GM19468 (cell line): ENCODE results near the gene TNRC6C.
"Not testable (repeated sequence)": the region's sequence is repeated elsewhere in the genome, so short reads cannot be mapped to it uniquely, and the experiment has no call there.

ENCODE experiments used
- ATAC-seq: cut with Tn5 transposase; IDR thresholded peaks from one replicate; pipeline ENCODE4 v1.9.1; 2021; ENCODE audit warnings: mild to moderate bottlenecking, moderate library complexity, moderate number of reproducible peaks; ENCODE audit not compliant: unreplicated experiment; ENCODE audit errors: extremely low read depth

The TNRC6C gene

DNA sequence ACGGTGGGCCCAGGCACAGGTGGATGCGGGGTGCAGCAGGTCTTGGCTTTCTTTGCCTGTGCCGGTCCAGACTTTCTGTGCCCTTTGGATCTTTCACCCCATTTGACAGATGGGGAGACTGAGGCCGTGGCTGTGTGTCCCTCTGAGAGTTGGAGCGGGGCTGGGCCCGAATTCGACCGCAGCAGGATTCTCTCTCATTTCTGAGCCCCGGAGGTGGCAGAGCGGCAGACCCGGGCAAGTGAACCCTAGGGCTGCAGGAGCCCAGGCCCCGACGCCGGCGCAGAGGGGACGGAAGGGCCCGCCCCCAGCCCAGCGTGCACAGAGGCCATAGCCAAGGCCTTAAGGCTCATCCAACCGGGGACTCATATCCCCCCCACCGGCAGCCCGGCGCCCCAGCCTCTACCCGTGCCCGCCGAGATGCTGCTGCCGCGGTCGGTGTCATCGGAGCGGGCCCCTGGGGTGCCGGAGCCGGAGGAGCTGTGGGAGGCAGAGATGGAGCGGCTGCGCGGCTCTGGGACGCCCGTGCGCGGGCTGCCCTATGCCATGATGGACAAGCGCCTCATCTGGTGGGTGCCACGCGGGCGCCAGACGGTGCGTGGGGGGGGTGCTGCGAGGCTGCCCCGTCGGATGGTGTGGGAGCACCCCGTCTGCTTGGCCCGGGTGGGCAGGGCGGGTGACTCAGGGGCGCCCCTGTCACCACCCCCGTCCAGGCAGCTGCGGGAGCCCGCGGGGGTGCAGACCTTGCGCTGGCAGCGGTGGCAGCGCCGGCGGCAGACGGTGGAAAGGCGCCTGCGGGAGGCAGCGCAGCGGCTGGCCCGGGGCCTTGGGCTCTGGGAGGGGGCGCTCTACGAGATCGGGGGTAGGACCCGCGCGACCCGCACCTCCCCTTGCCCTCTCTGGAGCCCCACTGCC, 172.9 kb downstream of the TNRC6C start:
- ATAC-seq, result no peak

DNA sequence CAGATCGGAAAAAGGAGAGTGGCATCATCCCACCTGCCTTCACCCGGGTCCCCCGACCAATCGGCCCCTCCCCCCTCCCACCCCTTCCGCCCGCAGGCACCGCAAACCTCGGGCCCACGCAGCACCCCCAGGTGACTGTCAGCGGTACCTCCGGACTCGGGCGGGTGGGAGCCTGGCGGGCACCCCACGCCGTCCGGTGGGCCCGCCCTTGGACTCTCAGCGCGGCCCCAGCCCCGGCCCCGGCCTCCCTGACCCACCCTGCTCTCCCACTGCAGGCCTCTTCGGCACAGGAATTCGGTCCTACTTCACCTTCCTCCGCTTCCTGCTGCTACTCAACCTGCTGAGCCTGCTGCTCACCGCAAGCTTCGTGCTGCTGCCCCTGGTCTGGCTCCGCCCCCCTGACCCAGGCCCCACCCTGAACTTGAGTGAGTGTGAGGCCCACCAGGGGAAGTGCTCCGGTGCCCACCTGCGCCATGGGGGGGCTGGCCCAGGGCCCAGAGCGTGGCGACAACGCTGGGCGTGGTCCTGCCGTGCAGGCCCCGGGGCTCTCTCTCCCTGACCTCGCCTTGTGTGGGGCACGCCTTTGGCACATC, 173.7 kb downstream of the TNRC6C start:
- no peak for ATAC-seq

DNA sequence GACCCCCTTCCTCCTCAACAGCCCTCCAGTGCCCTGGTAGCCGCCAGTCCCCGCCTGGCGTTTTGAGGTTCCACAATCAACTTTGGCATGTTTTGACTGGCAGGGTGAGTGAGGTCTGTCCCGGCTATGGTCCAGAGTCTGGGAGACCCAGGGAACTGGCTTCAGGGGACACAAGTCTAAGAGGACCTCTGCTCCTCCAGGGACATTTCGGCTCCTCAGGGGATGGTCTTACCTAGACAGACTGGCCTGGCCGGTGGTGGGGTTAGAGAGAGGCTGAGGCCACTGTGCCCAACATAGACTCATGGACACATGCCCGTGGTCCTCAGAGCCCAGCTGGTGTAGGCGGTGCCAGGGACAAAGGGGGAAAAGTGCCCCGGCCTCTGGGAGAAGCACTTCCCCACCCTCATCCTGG, 174.3 kb downstream of the TNRC6C start:
- no peak for ATAC-seq

DNA sequence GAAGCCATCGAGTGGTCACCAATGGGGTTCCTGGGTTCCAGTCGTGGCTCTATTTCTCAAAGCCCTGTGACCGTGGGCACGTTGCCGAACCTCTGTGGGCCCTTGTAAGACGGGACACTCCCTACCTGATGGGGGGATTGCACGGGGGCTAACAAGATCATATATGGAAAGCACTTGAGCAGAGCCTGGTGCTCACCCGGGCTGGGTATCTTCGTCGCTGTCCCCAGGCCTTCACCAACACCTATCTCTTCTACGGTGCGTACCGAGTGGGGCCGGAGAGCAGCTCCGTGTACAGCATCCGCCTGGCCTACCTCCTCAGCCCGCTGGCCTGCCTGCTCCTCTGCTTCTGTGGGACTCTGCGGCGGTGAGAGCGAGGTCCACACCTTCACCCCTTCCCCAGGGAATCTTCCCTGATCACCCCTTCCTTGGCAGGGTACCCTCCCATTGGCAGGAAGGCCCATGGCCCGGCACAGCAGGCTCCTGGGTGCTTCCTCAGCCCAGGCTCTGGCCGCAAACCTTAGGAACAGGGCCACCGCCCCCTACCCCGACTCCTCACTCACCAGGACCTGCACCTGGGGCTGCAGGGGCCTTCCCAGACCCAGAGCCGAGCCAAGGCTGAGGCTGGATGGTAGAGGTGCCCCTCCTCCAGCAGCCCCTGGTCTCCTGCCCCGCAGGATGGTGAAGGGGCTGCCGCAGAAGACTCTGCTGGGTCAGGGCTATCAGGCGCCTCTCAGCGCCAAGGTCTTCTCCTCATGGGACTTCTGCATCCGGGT, 174.9 kb downstream of the TNRC6C start:
- no peak for ATAC-seq

DNA sequence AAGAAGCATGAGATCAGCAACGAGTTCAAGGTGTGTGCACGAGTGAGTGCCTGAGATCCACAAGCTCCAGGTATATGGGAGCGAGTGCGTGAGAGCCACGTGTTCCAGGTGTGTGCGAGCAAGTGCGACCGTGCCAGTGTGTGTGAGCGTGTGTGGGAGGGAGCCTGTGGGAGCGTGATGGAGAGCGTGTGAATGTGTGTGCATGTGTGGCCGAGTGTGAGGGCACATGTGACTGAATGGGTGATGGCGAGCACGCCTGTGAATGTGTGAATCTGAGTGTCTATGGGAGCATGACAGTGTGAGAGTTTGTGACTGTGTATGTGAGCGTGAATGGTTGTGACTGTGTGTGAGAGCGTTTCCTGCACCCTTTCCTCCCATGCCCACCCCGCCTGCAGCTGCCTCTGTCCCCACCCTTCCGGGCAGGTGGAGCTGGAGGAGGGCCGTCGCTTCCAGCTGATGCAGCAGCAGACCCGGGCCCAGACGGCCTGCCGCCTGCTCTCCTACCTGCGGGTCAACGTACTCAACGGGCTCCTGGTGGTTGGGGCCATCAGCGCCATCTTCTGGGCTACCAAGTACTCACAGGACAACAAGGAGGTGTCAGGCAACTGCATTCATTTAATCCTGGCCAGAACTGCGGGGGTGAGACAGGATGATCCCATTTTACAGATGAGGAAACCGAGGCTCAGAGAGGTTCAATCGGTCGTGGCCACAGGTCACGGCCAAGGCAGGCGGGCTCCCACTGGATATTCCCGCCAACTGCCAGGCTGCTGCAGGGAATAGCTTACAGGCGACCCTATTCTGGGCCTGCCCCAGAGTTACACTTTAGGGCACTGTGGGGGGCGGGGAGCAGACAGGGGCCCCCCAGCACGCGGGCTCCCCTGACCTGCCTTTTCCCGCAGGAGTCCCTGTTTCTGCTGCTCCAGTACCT, 175.7 kb downstream of the TNRC6C start:
- no peak for ATAC-seq

DNA sequence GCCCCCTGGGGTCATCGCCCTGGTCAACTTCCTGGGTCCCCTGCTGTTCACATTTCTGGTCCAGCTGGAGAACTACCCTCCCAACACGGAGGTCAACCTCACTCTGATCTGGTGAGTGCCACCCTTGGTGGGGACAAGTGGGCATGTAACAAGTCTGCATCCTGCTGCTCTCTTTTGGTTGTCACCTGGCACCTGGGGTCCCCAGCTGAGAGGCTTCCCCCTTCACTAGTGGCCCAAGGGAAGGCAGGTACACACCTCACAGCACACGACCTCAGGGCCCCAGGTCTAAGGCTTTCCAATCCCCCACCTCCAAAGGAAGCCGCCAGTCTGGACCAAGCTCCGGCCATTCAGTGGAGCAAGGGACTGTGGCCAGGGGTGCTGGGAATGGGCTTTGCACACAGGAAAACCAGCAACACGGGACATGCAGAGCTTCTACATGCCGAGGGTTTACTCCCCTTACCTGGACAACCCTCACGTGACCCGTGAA, 176.4 kb downstream of the TNRC6C start:
- no peak for ATAC-seq

DNA sequence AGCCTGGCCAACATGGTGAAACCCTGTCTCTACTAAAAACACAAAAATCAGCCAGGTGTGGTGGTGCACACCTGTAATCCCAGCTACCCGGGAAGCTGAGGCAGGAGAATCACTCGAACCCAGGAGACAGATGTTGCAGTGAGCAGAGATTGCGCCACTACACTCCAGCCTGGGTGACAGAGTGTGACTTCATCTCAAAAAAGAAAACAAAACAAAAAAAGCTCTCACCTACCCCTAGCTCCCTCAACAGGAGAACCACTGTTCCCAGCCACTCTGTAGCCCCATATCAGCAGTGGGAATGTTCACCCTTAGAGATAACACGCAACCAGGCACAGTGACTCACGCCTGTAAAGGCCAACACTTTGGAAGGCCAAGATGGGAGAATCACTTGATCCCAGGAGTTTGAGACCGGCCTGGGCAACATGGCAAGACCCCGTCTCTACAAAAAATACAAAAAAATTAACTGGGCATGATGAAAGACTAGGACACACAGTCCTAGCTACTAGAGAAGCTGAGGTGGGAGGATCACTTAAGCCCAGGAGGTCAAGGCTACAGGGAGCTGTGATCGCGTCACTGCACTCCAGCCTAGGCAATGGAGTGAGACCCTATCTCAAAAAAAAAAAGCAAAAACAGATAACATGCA, 177.5 kb downstream of the TNRC6C start:
- no peak for ATAC-seq

DNA sequence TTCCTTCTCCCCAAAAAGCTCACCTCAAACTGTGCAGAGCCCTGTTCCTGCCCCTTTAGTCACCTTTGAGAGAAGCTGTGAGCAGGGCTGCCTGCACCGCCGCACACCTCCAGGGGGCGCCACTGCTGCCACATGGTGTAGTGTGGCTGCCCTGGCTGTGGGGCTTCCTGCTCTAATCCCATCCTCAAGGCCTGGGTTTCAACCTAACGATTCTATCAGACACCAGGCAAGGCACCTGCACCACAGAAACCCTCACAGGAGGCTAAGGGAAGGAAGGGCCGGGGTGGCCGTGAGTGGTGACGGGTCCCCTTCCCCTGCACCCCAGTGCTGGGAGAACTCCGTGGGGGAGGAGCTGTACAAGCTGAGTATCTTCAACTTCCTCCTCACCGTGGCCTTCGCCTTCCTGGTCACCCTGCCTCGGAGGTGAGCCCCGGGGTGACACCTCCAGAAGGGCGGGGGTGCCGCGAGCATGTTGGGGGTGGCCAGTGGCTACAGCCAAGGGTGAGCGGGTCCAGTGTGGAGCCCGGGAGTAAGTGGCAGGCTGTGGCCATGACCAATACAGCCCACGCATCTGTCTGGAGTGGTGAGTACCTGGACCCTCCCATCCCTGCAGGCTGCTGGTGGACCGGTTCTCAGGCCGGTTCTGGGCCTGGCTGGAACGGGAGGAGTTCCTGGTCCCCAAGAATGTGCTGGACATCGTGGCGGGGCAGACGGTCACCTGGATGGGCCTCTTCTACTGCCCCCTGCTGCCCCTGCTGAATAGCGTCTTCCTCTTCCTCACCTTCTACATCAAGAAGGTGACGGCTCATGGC, 179.1 kb downstream of the TNRC6C start:
- no peak for ATAC-seq

DNA sequence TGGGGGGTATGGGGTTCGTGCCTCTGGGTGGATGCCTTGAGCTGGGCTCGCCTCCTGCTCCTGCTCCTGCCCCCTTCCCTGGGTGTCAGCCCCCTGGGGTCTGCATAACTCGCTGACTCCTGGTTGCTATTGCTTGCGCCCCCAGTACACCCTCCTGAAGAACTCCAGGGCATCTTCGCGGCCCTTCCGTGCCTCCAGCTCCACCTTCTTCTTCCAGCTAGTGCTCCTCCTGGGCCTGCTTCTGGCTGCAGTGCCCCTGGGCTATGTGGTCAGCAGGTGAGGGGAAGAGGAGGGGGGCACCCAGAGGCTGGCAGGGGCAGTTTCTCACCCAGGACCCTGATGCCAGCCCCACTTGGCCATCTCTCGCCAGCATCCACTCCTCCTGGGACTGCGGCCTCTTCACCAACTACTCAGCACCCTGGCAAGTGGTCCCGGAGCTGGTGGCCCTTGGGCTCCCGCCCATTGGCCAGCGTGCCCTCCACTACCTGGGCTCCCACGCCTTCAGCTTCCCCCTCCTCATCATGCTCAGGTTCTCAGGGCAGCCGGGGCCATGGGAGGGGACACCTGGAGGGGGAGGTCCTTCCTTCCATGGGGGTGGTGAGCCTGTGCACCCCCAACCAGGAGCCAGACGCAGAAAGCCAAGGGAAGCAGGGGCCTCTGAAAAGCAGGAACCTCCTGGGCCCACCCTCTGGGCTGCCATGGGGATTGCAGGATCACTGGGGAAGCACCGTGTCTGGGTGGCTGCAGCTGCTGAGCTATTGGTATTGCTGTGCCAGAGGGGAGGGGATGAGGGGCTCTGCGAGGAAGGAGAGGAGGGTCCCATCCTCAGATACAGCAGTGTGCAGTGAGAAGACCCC, 179.9 kb downstream of the TNRC6C start:
- no peak for ATAC-seq

DNA sequence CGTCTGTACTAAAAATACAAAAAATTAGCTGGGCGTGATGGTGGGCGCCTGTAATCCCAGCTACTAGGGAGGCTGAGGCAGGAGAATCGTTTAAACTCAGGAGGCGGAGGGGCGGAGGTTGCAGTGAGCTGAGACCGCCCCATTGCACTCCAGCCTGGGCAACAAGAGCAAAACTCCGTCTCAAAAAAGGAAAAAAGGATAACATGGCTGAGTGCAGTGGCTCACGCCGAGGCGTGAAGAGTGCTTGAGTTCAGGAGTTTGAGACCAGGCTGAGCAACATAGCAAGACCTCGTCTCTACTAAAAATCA, 181.3 kb downstream of the TNRC6C start:
- not testable (repeated sequence) for ATAC-seq

DNA sequence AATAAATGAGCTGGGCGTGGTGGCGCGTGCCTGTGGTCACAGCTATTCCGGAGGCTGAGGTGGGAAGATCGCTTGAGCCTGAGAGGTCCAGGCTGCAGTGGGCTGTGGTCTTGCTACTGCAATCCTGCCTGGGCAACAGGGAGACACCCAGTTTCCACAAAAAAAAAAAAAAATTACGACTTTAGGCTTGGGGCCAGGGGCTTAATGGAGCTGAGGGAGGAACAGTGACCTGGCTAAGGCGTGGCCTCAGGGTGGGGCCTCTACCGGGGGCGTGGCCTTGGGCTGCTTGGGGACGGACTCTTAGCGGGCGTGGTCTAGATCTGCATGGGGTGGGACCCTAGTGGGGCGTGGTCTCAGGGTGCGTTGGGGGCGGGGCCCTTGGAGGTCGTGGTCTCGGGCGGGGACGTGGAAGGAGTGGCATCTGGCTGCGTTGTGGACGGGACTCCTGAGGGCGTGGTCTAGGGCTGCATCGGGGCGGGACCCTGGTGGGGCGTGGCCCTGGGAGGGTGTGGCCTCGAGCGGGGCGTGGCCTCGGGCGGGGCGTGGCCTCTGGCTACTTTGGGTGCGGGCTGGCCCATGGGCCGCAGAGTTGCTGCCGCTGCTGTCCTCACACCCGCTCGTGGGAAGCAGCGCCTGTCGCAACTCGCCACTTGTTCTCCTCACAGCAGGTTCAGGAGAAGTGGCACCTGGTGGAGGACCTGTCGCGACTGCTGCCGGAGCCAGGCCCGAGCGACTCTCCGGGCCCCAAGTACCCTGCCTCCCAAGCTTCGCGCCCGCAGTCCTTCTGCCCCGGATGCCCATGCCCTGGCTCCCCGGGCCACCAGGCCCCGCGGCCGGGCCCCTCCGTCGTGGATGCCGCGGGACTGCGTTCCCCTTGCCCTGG, 181.9 kb downstream of the TNRC6C start:
- ATAC-seq, result peak; percentile 48

DNA sequence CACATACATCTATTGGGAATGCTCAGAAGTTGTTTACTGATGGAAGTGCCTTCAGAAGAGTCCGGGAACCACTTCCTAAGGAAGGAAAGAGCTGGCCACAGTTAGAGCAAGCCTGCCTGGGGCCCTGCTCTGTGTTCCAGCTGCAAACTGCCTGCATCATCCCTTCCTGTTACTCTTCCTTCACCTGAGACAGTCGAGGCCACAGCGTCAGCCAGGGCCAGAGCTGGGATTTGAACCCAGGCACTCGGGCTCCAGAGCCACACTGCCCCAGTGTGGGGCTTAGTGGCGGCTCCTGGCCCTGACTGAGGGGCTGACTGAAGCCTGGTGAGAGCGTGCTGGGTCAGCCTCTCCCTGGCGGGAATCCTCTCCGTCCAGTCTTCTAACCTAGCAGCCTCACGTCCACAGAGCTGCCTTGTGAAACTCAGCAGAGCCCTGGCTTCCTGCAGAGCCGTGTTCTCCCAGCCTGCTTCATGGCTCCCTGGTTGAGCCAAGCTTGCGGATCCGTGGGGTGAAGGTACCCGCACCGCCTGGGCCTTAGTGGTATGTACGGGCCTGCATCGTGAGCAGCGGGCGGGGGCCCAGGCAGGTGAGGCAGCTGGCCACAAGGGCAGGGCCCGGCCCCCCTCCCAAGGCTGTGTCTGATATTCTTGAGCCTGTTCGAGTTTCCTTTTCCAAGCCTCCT, 183.1 kb downstream of the TNRC6C start:
- ATAC-seq, result no peak

DNA sequence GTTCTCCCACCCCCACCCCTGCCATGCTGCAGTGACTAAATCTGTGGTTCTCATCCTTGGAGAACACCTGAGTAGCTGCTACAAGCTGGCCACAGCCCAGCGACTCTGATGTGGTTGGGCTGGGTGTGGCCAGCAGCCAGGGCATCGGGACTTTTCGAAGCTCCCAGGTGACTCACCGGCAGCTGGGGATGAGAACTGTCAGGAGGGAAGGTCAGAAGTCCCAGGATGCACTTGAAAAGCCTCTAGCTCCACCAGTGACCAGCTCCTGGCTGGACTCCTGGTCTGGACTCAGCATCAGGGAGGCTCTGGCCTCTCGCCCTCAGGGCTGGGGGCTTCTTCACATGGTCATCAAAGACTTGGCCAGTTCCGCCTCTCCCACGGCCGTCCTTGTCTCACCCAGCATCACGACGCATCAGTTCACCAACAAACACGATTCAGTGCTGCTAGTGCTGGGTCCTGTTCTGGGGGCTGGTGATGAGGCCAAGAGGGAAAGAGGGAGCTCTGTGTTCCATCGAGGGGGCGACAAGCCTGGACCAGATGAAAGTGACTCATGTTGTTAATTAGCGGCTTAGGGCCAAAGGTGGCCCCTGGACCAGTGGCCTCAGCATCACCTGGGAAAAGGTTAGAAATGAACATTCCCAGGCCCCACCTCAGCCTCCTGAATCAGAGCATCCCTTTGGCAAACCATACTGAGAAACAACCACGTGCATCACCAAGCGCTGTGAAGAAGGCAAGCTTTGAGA, 183.8 kb downstream of the TNRC6C start:
- no peak for ATAC-seq

DNA sequence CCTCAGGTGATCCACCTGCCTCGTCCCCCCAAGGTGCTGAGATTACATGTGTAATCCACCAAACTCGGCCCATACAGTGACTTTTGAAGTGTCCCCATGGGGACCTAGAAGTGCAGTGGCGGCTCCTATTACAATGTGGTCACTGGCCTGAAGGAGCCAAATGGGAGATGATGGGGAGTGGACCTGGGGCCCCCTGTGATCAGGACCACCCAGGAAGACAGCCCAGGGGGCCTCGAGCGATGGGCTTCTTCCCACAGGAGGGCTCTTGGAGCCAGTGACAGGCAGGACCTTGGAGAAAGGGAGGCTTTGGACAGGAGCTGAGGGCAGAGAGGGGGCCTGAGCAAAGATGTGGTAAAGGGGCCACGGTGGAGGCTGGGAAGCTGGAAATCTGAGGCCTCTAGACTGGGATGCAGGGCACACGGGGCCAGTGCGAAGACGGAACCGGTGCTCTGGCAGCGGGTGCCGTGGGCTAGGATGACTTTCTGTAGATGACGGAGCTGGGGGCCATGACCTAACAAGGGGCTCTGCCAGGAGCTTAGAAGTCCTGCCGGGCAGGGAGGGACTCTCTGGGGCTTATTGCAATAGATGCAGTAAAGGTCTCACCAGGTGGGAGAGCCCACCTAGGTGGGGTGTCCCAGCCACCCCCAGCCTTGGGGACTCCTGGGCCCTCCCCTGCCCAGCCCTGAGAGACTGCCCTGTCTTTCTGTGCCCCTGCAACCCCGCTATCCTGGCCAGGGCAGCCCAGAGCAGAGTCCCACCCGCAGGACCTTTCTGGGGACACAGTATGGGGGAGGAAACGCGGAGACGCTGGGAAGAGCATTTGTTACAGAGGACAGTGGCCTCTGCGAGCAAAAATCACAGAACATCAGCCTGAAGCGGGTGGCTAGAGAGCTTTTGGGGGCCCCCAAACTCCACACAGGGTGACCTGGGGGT, 185.0 kb downstream of the TNRC6C start:
- ATAC-seq, result no peak
